Measurements from ENCODE around the gene VMP1. TPM values are rescaled to one million over a fixed set of nuclear protein-coding genes. Genes with fewer than 3 reads are reported as not detected.

Gene VMP1
- total RNA-seq, 1 experiment from 2014 or later: 72.8 TPM

- TF ChIP-seq ATF3 (CRISPR knock-in tag; conservative IDR thresholded peaks at IDR 0.05): no peak
- no peak for TF ChIP-seq NFATC4 (CRISPR knock-in tag; IDR thresholded peaks at IDR 0.05)
- no peak for TF ChIP-seq ZNF263 (CRISPR knock-in tag; IDR thresholded peaks at IDR 0.05; ENCODE audit: low read depth)
Observed at GRCh38 chr17:59666235-59666634, 41.2 kb upstream of the VMP1 start (continued).

- Mint-ChIP-seq H3K4me1 (no peaks in the 10 kb centered on the region), H3K27me3 (ENCODE audit: low read depth) (no peaks in the 10 kb centered on the region), H3K4me3 (no peak overlapping the region), H3K9me3 (no peaks in the 10 kb centered on the region), H3K36me3 (peaks cover 52% of the 10 kb centered on the region), H3K27ac (no peak overlapping the region)
- ChIA-PET CTCF (no interaction called here), POLR2A (no interaction called here)
- no peak for TF ChIP-seq SMAD3 (CRISPR knock-in tag; IDR thresholded peaks at IDR 0.05; ENCODE audit: borderline replicate concordance)
- TF ChIP-seq MYBL2 (CRISPR knock-in tag; IDR thresholded peaks at IDR 0.05): no peak
- TF ChIP-seq ZNF121 (CRISPR knock-in tag; IDR thresholded peaks at IDR 0.05): no peak
- TF ChIP-seq ZNF138 (CRISPR knock-in tag; conservative IDR thresholded peaks at IDR 0.05): no peak
- TF ChIP-seq GRHL2 (CRISPR knock-in tag; IDR thresholded peaks at IDR 0.05; ENCODE audit: insufficient replicate concordance, severe bottlenecking): no peak
- no peak for TF ChIP-seq PREB (CRISPR knock-in tag; IDR thresholded peaks at IDR 0.05; ENCODE audit: borderline replicate concordance)
- TF ChIP-seq ZBTB21 (CRISPR knock-in tag; IDR thresholded peaks at IDR 0.05; ENCODE audit: borderline replicate concordance): no peak
- no peak for TF ChIP-seq ATF3 (CRISPR knock-in tag; conservative IDR thresholded peaks at IDR 0.05)
- no peak for TF ChIP-seq ATF6 (CRISPR knock-in tag; IDR thresholded peaks at IDR 0.05)
- TF ChIP-seq USF2 (CRISPR knock-in tag; IDR thresholded peaks at IDR 0.05): no peak
- no peak for TF ChIP-seq E2F4 (CRISPR knock-in tag; IDR thresholded peaks at IDR 0.05; ENCODE audit: borderline replicate concordance, low read depth)
- TF ChIP-seq ZNF423 (CRISPR knock-in tag; IDR thresholded peaks at IDR 0.05): no peak
- TF ChIP-seq FOXP4 (CRISPR knock-in tag; IDR thresholded peaks at IDR 0.05): no peak
- TF ChIP-seq E2F5 (CRISPR knock-in tag; IDR thresholded peaks at IDR 0.05): no peak
- TF ChIP-seq HMGA2 (CRISPR knock-in tag; IDR thresholded peaks at IDR 0.05): no peak
- no peak for TF ChIP-seq TCF7 (CRISPR knock-in tag; IDR thresholded peaks at IDR 0.05; ENCODE audit: low read depth)
- no peak for TF ChIP-seq STAT6 (CRISPR knock-in tag; conservative IDR thresholded peaks at IDR 0.05; ENCODE audit: low read depth)
- no peak for TF ChIP-seq ZNF317 (CRISPR knock-in tag; IDR thresholded peaks at IDR 0.05; ENCODE audit: borderline replicate concordance, low read depth)
- TF ChIP-seq AR (CRISPR knock-in tag; IDR thresholded peaks at IDR 0.05): no peak
- ATAC-seq (no peak), DNase-seq (ENCODE audit: low spot score) (no peak)
Observed at GRCh38 chr17:59668816-59669215, 38.6 kb upstream of the VMP1 start.

Data from WTC11 (cell line).